Measurements from ENCODE around the gene EPG5. TPM values are rescaled to one million over a fixed set of nuclear protein-coding genes. Genes with fewer than 3 reads are reported as not detected.

Gene EPG5
- total and polyA plus RNA-seq, 9 of the 15 experiments (the other 6 are each of a cell fraction or from before 2014, with no cell fraction given) = 1.3 to 10.7 (median 5.2) TPM

DNA sequence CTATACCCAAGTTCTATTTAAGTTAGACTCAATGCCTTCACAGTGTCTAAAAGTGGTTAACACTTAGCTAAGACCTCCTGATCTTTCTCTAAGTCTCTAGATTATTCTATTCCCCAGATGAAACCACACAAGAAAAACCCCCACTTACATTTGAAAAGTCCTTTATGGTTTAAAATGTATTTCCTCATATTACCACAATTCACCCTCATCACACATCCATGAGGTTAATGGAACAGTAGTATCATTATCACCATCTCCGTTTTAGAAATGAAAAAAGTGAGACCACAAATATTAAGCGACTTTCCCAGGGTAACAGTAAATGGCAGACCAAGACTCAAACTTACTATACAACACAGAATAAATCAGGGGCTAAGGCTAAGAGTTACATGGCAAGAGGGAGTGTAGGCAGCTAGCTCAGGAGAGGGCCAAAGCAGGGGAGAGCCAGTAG, 28.6 kb downstream of the EPG5 start:
- no TSS peak for BruUV-seq (replicated peaks)
- CTCF ChIA-PET (ENCODE audit: low intra/inter-chr PET ratio) = no interaction called here
- Histone ChIP-seq H3K9me3 (replicated peaks; ENCODE audit: control insufficient read depth, insufficient read depth, low read depth, low read length) (no peaks in the 10 kb centered on the region), H2AFZ (ENCODE audit: low read depth, low read length) (no peak overlapping the region), H3K4me1 (replicated peaks in 1 of 2; ENCODE audit: control insufficient read depth in 2 of 2, insufficient read depth in 2 of 2, low read length in 2 of 2) (peaks cover 0 to 5% of the 10 kb centered on the region in 2 experiments; a peak in 2 of 5 replicates), H3K36me3 (ENCODE audit: control insufficient read depth, insufficient read depth, low read length) (peaks cover 48% of the 10 kb centered on the region), H3K9me1 (ENCODE audit: control insufficient read depth, insufficient read depth, low read length) (no peaks in the 10 kb centered on the region), H3K9ac (ENCODE audit: insufficient read depth in 1 of 2, low read depth in 2 of 2, low read length in 2 of 2) (no peak overlapping the region), H3K79me2 (ENCODE audit: control insufficient read depth, insufficient read depth, low read length) (no peaks in the 10 kb centered on the region), H3K4me3 (no peak overlapping the region), H3K27me3 (ENCODE audit: control insufficient read depth in 2 of 2, insufficient read depth in 2 of 2, low read length in 2 of 2) (no peaks in the 10 kb centered on the region), H4K20me1 (replicated peaks; ENCODE audit: control insufficient read depth, insufficient read depth, low read length) (no peaks in the 10 kb centered on the region), H3K4me2 (ENCODE audit: insufficient read depth, low read length) (no peak overlapping the region), H3K27ac (ENCODE audit: extremely low read depth, low read depth, low read length) (no peak overlapping the region)
- FAIRE-seq (no peak), ATAC-seq (no peak; the same call in 2 of the 3 replicates), DNase-seq (ENCODE audit: extremely low read depth in 1 of 4, low spot score in 3 of 4) (no peak)
- POLR2A ChIA-PET = interaction anchor here (1.4 kb wide), 1 partner anchor 23 kb away, joined by 3 read pairs; no protein-coding TSS in a partner anchor
- TF ChIP-seq NCOA6 (IDR thresholded peaks at IDR 0.05) (no peak), RBM22 (IDR thresholded peaks at IDR 0.05; ENCODE audit: low read depth, low read length, poor library complexity, severe bottlenecking) (no peak), YY1 (IDR thresholded peaks at IDR 0.05; ENCODE audit: borderline replicate concordance in 1 of 3, control insufficient read depth in 1 of 3, extremely low read depth in 1 of 3, insufficient read depth in 3 of 3, insufficient read length in 1 of 3, insufficient replicate concordance in 2 of 3, low read depth in 1 of 3, low read length in 2 of 3) (no peak), SMARCA4 (IDR thresholded peaks at IDR 0.05) (no peak), ZNF174 (CRISPR knock-in tag; IDR thresholded peaks at IDR 0.05) (no peak), PHF21A (IDR thresholded peaks at IDR 0.05; ENCODE audit: borderline replicate concordance, low read depth) (no peak), ZSCAN29 (IDR thresholded peaks at IDR 0.05) (no peak)
- TF ChIP-seq, protein P1, sequence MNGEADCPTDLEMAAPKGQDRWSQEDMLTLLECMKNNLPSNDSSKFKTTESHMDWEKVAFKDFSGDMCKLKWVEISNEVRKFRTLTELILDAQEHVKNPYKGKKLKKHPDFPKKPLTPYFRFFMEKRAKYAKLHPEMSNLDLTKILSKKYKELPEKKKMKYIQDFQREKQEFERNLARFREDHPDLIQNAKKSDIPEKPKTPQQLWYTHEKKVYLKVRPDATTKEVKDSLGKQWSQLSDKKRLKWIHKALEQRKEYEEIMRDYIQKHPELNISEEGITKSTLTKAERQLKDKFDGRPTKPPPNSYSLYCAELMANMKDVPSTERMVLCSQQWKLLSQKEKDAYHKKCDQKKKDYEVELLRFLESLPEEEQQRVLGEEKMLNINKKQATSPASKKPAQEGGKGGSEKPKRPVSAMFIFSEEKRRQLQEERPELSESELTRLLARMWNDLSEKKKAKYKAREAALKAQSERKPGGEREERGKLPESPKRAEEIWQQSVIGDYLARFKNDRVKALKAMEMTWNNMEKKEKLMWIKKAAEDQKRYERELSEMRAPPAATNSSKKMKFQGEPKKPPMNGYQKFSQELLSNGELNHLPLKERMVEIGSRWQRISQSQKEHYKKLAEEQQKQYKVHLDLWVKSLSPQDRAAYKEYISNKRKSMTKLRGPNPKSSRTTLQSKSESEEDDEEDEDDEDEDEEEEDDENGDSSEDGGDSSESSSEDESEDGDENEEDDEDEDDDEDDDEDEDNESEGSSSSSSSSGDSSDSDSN (IDR thresholded peaks at IDR 0.05; ENCODE audit: borderline replicate concordance in 1 of 2, low read depth in 2 of 2, low read length in 2 of 2) = no peak
- WGBS (ENCODE audit: insufficient coverage, low coverage, missing lambda C conversion rate) = 82% methylated on average over 2 of the region's 2 CpGs
- in situ Hi-C loops (cut with MboI) (no loop called here), intact Hi-C loops (cut with micrococcal nuclease) (no loop called here)
